ENCODE results near the gene ADGRG1.

Gene ADGRG1

GRCh38 chr16:57607676-57608461 lies 20.6 kb upstream of the ADGRG1 start:
- TF ChIP-seq CTCF (IDR thresholded peaks at IDR 0.05) = no peak

GRCh38 chr16:57608462-57609113 lies 19.8 kb upstream of the ADGRG1 start:
- no peak for TF ChIP-seq CTCF (IDR thresholded peaks at IDR 0.05)

GRCh38 chr16:57609541-57610401 lies 18.7 kb upstream of the ADGRG1 start:
- TF ChIP-seq CTCF (IDR thresholded peaks at IDR 0.05) = no peak

- TF ChIP-seq CTCF (IDR thresholded peaks at IDR 0.05) = no peak
Observed at GRCh38 chr16:57610611-57611010, 17.8 kb upstream of the ADGRG1 start.

- no peak for TF ChIP-seq CTCF (IDR thresholded peaks at IDR 0.05)
Observed at GRCh38 chr16:57611181-57611580, 17.2 kb upstream of the ADGRG1 start.

GRCh38 chr16:57611706-57612105 lies 16.7 kb upstream of the ADGRG1 start:
- no peak for TF ChIP-seq CTCF (IDR thresholded peaks at IDR 0.05)

- no peak for TF ChIP-seq CTCF (IDR thresholded peaks at IDR 0.05)
Observed at GRCh38 chr16:57612494-57612893, 15.9 kb upstream of the ADGRG1 start.
